GM18861 (cell line): ENCODE measurements around the gene ST8SIA4.

ENCODE experiments used
- ATAC-seq: cut with Tn5 transposase; IDR thresholded peaks from one replicate; pipeline ENCODE4 v1.9.1; 2021; ENCODE audit not compliant: unreplicated experiment

The ST8SIA4 gene

DNA sequence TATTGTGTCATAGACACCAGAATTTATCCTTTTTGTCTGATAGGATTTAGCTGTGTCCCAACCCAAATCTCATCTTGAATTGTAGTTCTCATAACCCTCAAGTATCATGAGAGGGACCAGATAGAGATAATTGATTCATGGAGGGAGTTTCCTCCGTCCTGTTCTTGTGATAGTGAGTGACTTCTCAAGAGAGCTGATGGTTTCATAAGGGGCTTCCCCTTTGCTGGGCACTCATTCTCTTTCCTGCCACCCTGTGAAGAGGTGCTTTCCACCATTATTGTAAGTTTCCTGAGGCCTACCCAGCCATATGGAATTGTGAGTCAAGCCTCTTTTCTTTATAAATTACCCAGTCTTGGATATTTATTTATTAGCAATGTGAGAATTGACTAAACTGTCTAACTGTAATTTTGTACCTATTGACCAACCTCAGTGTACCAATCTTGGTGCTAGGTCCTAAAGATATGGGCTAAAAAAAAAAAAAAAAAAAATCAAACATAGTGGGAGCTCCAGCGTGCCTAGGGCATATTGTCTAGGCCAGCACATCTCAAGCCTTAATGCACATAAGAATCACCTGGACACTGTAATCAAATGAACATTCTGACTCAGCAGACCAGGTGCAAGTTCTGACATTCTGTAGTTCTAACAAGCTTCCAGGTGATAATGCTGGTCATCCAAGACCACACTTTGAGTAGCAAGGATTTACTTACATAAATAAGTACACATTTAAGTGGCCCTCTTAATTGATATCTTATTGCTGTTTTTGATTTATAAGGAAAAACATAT is 30.5 kb downstream of the ST8SIA4 start:
- ATAC-seq: peak; percentile 51

- ATAC-seq: no peak
Measured at GRCh38 chr5:100867039-100867562, 36.0 kb downstream of the ST8SIA4 start.

GRCh38 chr5:100864931-100865330 is 38.2 kb downstream of the ST8SIA4 start:
- no peak for ATAC-seq

GRCh38 chr5:100863739-100864138 is 39.3 kb downstream of the ST8SIA4 start:
- no peak for ATAC-seq

- peak; percentile 28 for ATAC-seq
Measured at GRCh38 chr5:100861148-100861547, 41.9 kb downstream of the ST8SIA4 start.

DNA sequence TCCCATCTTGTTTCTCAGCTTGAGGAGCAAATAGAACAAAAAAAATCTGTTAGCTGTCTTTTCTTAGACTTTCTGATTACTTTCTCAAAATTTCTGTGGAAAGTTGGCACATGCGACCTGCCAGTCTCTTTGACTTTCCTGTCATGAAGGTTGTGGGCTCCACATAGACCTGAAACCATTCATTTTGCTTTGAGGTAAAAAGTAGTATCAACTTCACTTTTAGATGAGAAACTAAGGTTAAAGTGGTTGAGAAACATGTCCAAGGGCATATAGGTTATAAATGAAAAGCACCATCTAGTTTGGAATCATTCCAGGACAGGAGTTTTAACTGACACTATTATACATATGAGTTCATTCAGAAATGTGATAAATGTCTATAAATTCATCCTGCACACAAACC is 42.7 kb downstream of the ST8SIA4 start:
- peak; percentile 40 for ATAC-seq

DNA sequence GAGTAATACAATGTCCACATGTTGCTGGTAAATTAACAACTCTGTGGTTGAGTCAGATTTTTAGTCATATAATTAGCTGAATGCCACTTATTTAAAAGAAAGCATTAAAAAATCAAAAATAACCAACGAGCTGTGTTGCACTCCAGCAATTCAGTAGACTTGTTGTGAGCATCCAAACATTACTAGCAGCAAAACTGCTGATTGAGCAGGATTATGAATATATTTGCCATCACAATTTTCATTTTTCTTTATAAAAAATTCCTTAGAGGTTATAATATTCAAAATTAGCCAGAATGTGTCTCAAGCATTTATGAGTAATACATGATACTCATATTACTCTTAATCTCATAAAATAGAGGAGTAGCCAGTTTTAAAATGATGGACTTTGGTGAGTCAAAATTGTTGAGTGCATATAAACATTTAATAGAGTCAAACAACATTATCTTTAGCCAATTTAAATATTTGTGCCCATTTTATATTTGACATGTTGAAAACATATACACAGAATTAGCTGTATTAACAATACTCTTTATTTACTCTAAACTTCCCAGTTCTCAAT is 44.0 kb downstream of the ST8SIA4 start:
- ATAC-seq: no peak

DNA sequence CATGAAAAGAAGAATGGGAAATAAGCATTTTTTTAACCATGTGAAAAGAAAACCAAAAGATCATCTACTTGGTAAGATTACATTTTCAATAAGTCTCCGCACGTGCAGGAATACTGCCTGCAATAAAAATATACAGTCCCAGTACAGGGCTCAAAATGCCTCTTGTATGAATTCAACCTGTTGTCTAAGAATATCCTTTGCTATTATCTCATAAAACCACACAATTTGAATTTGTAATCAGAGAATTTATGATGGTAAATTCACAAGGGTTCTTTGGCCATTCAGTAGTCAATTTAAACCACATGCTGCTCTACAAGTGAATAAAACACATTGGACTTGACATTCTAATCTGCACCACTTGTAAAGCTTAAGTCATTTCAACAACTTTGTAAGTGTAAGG is 46.6 kb downstream of the ST8SIA4 start:
- no peak for ATAC-seq

- no peak for ATAC-seq
Measured at GRCh38 chr5:100855937-100856430, 47.1 kb downstream of the ST8SIA4 start.

DNA sequence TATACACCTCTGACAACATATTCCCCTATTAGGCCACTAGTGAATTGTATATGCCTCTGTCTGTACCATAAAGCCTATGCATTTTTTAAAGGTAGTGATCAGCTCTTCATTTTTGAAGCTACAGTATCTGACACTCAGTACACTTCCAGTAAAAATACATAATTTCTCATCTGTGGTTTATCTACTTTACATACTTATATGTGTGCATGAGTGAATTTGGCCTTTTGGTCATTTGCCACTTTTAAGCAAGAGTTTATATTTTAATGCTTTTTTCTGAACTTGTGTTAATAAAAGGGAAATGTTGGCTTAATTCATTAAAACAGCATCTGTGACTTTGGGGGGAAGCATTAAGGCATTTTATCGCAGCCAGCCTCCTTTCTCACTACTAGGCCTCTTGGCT is 47.8 kb downstream of the ST8SIA4 start:
- peak; percentile 15 for ATAC-seq

- no peak for ATAC-seq
Measured at GRCh38 chr5:100854591-100854990, 48.5 kb downstream of the ST8SIA4 start.

GRCh38 chr5:100853582-100853981 is 49.5 kb downstream of the ST8SIA4 start:
- ATAC-seq: no peak

GRCh38 chr5:100852988-100853449 is 50.1 kb downstream of the ST8SIA4 start:
- ATAC-seq: peak; percentile 92

- no peak for ATAC-seq
Measured at GRCh38 chr5:100852051-100852450, 51.0 kb downstream of the ST8SIA4 start.

DNA sequence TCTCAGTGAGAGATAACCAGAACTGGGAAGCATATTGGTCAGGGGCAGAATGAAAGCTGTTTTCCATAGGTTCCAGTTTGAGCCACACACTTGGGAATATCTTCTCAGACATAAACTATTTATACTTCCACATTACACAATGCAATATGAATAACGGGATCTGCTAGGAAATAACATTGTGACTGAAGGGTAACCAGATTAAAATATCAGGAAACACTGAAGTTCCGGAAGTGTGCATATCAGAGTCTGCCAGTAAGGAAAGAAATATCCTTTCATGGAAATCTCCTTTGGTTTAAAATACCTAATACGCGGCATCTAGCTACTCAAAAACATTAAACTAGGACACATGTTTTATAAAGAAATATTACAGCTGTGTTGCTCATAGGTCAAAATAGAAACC is 56.3 kb downstream of the ST8SIA4 start:
- no peak for ATAC-seq

DNA sequence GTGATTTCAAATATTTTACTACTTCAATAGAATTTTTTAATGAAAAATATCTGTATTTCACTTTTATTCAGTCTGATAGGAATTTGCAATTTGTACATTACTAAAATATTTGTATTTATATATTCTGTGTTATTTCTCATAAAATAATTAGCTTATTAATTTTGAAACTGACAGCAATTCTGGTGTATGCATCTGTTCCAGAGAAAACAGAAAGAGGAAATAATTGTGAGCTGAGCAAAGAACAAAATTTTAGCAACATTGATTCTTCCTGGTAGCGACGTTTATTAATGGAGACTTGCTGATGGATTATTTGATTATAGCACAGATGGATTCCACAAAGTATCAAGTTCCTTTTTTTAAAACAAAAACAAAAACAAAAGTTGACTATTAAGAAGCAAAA is 61.0 kb downstream of the ST8SIA4 start:
- no peak for ATAC-seq

DNA sequence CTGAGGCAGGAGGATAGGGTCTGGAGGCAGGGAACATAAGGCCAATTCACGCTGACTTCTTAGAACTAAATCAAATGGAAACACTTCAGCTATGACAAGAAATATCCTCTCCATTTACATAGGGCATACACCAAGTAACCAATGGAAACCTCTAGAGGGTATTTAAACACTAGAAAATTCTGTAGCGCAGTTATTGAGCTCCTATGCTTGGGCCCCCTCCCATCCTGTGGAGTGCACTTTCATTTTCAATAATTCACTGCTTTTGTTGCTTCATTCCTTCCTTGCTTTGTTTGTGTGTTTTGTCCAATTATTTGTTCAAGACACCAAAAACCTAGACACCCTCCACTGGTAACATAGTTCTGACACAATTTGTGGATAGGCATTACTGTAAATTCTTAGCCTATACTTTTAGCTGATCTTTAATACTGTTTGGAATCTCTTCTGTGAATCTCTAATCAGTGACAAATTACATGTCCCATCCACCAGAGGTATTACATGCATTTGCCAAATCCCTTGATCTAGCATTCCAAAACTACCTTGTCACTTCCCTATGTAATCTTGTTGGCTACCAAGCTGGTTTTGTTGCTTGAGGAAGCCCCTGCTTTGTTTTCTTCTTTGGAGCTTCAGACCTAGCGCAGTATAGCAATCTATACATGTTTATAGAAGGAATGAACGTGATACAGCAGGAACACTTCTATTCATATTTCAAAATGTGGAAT is 61.6 kb downstream of the ST8SIA4 start:
- ATAC-seq: peak; percentile 30

GRCh38 chr5:100840789-100841188 is 62.3 kb downstream of the ST8SIA4 start:
- ATAC-seq: no peak

DNA sequence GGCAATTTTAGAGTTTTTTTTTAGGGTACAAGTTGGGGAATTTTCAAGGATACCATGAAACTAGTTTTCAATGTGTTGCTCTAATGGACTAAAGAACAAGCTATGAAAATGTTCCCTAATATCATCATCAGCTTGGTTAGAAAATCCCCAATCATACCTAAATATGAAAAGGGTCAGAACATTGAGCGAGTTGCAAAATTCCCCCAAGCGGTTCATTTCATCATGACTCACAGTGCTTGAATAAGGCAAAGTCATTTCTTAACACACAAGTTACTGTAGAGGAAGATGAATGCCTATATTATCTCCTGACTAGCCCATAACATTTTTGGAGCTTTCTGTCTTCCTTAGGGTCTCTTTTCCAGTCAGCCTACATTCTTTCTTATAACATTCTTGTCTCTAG is 62.7 kb downstream of the ST8SIA4 start:
- peak; percentile 64 for ATAC-seq

GRCh38 chr5:100838048-100838473 is 65.0 kb downstream of the ST8SIA4 start:
- peak; percentile 33 for ATAC-seq

GRCh38 chr5:100834519-100834918 is 68.6 kb downstream of the ST8SIA4 start:
- ATAC-seq: no peak
